DND-41 (cell line): ENCODE results near the gene AGAP1.
A peak's percentile ranks its signal among the peaks of the same experiment; 100 is the strongest.

Experiments
- ATAC-seq: fragments of 200-7000 bp; cut with Tn5 transposase; 3 replicates; pipeline ENCODE4 v1.9.1; 2021; ENCODE audit warnings: low read depth; ENCODE audit not compliant: insufficient read depth
- DNase-seq: peaks from one replicate; pipeline ENCODE4 v3.0.0-alpha.2; 2020
- H2AFZ ChIP-seq: 2 replicates; pipeline ENCODE4 v1.6.0; 2012; ENCODE audit warnings: low read depth, low read length
- H3K27ac ChIP-seq: 2 replicates; pipeline ENCODE4 v1.5.1; 2012; ENCODE audit warnings: low read length, inconsistent platforms
- H3K27me3 ChIP-seq: fragments of 200-600 bp; sonication (generic); 2 replicates; pipeline ENCODE4 v1.6.0; 2012; ENCODE audit warnings: low read length, mild to moderate bottlenecking, inconsistent platforms; ENCODE audit not compliant: insufficient read depth, poor library complexity
- H3K36me3 ChIP-seq: 2 replicates; pipeline ENCODE4 v1.5.1; 2012; ENCODE audit warnings: low read length, inconsistent platforms; ENCODE audit not compliant: insufficient read depth
- H3K4me1 ChIP-seq: 2 replicates; pipeline ENCODE4 v1.5.1; 2012; ENCODE audit warnings: mild to moderate bottlenecking, low read length; ENCODE audit not compliant: insufficient read depth
- H3K4me2 ChIP-seq: 2 replicates; pipeline ENCODE4 v1.6.0; 2012; ENCODE audit warnings: mild to moderate bottlenecking, moderate library complexity, low read length, inconsistent platforms; ENCODE audit not compliant: insufficient read depth
- H3K4me3 ChIP-seq, 2 experiments: fragments of 200-600 bp in 1 of 2; shearing (Covaris generic) in 1 of 2; 2 replicates each; pipeline ENCODE4 v1.5.1; 2012 to 2016; ENCODE audit warnings: inconsistent platforms in 2 of 2, low read length in 2 of 2, mild to moderate bottlenecking in 2 of 2, low read depth in 1 of 2, moderate library complexity in 1 of 2
- H3K79me2 ChIP-seq: 2 replicates; pipeline ENCODE4 v1.6.0; 2012; ENCODE audit warnings: low read length, inconsistent platforms; ENCODE audit not compliant: insufficient read depth
- H3K9ac ChIP-seq: 2 replicates; pipeline ENCODE4 v1.6.0; 2012; ENCODE audit warnings: low read depth, mild to moderate bottlenecking, inconsistent platforms, low read length, moderate library complexity
- H3K9me3 ChIP-seq: 2 replicates; pipeline ENCODE4 v1.5.1; 2012; ENCODE audit warnings: low read length, moderate library complexity, mild to moderate bottlenecking, inconsistent platforms; ENCODE audit not compliant: insufficient read depth, severe bottlenecking
- H4K20me1 ChIP-seq: 2 replicates; pipeline ENCODE4 v1.6.0; 2012; ENCODE audit warnings: low read length; ENCODE audit not compliant: insufficient read depth
- CTCF ChIP-seq: IDR thresholded peaks from 2 replicates; pipeline ENCODE4 v1.5.1; 2012; ENCODE audit warnings: borderline replicate concordance, low read length, moderate library complexity, mild to moderate bottlenecking; ENCODE audit not compliant: poor library complexity, severe bottlenecking; ENCODE audit errors: extremely low read depth
- EZH2 ChIP-seq: IDR thresholded peaks from 3 replicates; pipeline ENCODE4 v1.6.1; 2012; ENCODE audit warnings: borderline replicate concordance, low read depth, mild to moderate bottlenecking, moderate library complexity, low read length, inconsistent platforms; ENCODE audit not compliant: severe bottlenecking

Gene AGAP1

DNA sequence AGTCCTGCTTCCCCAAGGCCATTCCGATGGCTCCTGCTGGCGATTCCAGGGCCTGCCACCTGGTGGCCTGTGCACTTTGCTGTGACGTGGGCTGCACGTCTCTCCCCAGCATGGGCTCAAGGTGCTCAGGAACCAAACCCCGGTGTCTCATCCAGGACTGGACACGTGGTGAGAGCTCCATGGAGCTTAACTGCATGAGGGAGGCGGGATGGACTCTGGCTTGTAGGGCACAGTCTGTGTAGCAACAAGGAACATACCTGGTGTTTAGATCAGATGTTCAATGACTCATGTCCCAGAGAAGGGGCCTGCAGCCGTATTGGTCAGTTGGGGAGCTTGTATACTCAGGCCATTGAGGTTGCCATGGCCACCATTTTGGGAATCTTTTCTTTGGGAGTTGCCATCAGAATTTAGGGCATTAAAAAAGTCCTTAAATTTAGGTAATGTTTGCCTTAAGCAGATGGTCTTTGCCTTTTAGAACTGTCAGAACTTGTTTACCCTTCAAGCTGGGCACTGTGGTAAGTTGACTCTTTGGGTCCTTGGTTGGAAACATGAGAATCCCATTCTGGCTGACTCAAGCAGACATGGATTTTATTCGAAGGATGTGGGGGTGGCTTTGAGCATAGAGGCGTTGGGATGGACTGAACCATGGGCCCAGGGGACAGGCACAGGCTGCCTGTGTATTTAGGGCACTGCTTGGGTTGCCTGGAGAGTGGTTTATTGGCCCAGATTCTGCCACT, 21.0 kb downstream of the AGAP1 start:
- no peak for DNase-seq
- H3K4me3 ChIP-seq, result no peak overlapping the region
- H3K27ac ChIP-seq, result no peak overlapping the region
- H3K27me3 ChIP-seq, result peaks cover 3% of the 10 kb centered on the region
- H3K36me3 ChIP-seq, result no peaks in the 10 kb centered on the region
- ATAC-seq, result no peak
- no peak overlapping the region for H2AFZ ChIP-seq
- peak; percentile 17 for TF ChIP-seq CTCF
- no peak for TF ChIP-seq EZH2
- H3K79me2 ChIP-seq, result no peaks in the 10 kb centered on the region
- H3K9ac ChIP-seq, result no peak overlapping the region
- H3K4me1 ChIP-seq, result no peaks in the 10 kb centered on the region
- no peaks in the 10 kb centered on the region for H3K9me3 ChIP-seq
- no peaks in the 10 kb centered on the region for H4K20me1 ChIP-seq
- H3K4me2 ChIP-seq, result no peak overlapping the region

DNA sequence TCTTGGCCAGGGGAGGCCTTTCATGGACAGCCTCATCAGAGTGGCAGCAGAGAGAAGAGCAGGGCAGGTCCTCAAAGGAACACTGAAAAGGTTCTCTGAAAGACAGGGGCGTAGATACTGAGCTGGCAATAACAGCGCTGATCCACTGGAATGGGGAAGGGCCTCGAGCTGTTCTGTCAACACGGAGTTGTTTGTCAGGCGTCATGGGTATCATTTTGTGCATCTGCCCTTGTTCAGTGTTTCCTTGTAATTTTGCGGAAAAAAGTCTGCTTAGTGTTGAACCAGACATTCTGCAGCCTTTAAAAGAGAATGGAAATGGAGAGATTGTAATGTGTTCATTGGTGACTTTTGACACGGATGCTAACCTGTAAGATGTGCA, 21.5 kb downstream of the AGAP1 start:
- Histone ChIP-seq H3K4me1 (no peaks in the 10 kb centered on the region), H3K4me2 (no peak overlapping the region), H3K27ac (no peak overlapping the region), H3K27me3 (peaks cover 3% of the 10 kb centered on the region), H4K20me1 (no peaks in the 10 kb centered on the region), H2AFZ (no peak overlapping the region), H3K4me3 (no peak overlapping the region), H3K36me3 (no peaks in the 10 kb centered on the region), H3K9me3 (no peaks in the 10 kb centered on the region), H3K79me2 (no peaks in the 10 kb centered on the region), H3K9ac (no peak overlapping the region)
- TF ChIP-seq EZH2, result no peak
- no peak for TF ChIP-seq CTCF
- no peak for DNase-seq
- ATAC-seq, result no peak

DNA sequence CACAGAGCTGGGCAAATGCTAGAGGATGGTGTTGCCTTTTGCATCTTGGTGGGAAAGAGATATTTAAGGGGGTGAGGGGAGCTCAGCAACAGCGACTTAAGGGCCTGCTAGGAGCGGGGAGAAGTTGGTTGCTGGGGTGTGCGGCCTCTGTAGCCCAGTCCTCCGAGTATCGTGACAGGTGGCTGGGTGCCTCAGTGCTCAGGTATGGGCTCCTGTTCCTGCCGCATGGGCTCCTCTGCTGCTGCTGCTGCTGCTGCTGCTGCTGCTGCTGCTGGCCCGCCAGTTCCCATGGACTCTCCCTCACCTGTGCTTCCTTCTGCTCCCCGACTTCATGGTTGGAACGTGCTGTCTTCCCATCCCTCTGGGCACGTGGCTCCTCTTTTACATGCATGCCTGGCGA, 22.0 kb downstream of the AGAP1 start:
- no peaks in the 10 kb centered on the region for H3K9me3 ChIP-seq
- H3K27me3 ChIP-seq, result peaks cover 3% of the 10 kb centered on the region
- H3K4me1 ChIP-seq, result no peaks in the 10 kb centered on the region
- H3K36me3 ChIP-seq, result no peaks in the 10 kb centered on the region
- no peak for ATAC-seq
- H2AFZ ChIP-seq, result no peak overlapping the region
- no peak overlapping the region for H3K4me3 ChIP-seq
- TF ChIP-seq EZH2, result no peak
- TF ChIP-seq CTCF, result no peak
- no peak for DNase-seq
- H3K4me2 ChIP-seq, result no peak overlapping the region
- H3K27ac ChIP-seq, result no peak overlapping the region
- H3K79me2 ChIP-seq, result no peaks in the 10 kb centered on the region
- H4K20me1 ChIP-seq, result no peaks in the 10 kb centered on the region
- no peak overlapping the region for H3K9ac ChIP-seq
